Subcutaneous abdominal adipose tissue (tissue), 5 donors: ENCODE measurements around the gene C20orf202.

Experiments used
- H3K27ac ChIP-seq: one replicate; pipeline ENCODE4 v1.7.0; 2013; ENCODE audit warnings: low read depth, mild to moderate bottlenecking, inconsistent platforms, low read length, moderate library complexity
- H3K27me3 ChIP-seq, 5 donors: one replicate each; pipeline ENCODE4 v1.7.0; 2013; ENCODE audit warnings: low read length in 5 of 5, inconsistent platforms in 1 of 5; ENCODE audit not compliant: control insufficient read depth in 5 of 5, insufficient read depth in 4 of 5
- H3K36me3 ChIP-seq, 5 donors: one replicate each; pipeline ENCODE4 v1.7.0; 2013; ENCODE audit warnings: low read length in 5 of 5; ENCODE audit not compliant: control insufficient read depth in 5 of 5, insufficient read depth in 5 of 5
- H3K4me1 ChIP-seq, 5 donors: one replicate each; pipeline ENCODE4 v1.7.0; 2013; ENCODE audit warnings: low read length in 5 of 5, mild to moderate bottlenecking in 3 of 5, moderate library complexity in 1 of 5; ENCODE audit not compliant: control insufficient read depth in 5 of 5, insufficient read depth in 5 of 5
- H3K4me3 ChIP-seq, 5 donors: one replicate each; pipeline ENCODE4 v1.7.0; 2013; ENCODE audit warnings: low read length in 5 of 5, low read depth in 1 of 5
- H3K9ac ChIP-seq, 5 donors: one replicate each; pipeline ENCODE4 v1.7.0; 2013; ENCODE audit warnings: low read length in 5 of 5, mild to moderate bottlenecking in 4 of 5, moderate library complexity in 3 of 5
- H3K9me3 ChIP-seq, 5 donors: one replicate each; pipeline ENCODE4 v1.7.0; 2013; ENCODE audit warnings: low read length in 5 of 5; ENCODE audit not compliant: control insufficient read depth in 5 of 5
- donor health status: healthy.
- donor health status: healthy.
- donor health status: healthy.
- donor health status: healthy.
- donor health status: healthy.

Gene C20orf202

DNA sequence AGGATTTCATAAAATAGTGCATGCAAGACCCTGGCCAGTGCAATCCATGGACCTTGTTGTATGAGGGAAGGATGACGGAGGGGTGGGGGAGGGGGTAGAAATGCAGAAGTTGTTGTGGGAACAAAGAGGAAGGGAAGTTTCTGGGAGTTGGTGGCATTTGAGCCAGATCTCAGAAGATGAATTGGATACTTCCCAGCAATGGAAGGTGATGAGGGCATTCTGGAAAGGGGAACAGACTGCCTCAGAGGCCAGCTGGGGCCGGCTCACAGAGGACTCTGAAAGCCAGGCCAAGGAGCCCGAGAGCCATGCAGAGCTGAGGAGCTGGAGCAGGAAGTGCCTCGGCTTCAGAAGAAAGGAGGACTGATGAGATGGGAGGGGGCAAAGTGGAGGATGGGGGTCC lies 21.1 kb upstream of the C20orf202 start:
- peaks cover 3 to 20% (median 12%) of the 10 kb centered on the region in 5 donors for H3K4me1 ChIP-seq
- H3K4me3 ChIP-seq, result no peak overlapping the region
- no peaks in the 10 kb centered on the region for H3K9me3 ChIP-seq
- no peak overlapping the region for H3K9ac ChIP-seq
- peaks cover 12 to 26% (median 15%) of the 10 kb centered on the region in 5 donors for H3K27me3 ChIP-seq
- no peak overlapping the region for H3K27ac ChIP-seq
- H3K36me3 ChIP-seq, result peaks cover 0 to 11% (median 9%) of the 10 kb centered on the region in 5 donors

GRCh38 chr20:1183153-1183552 lies 20.1 kb upstream of the C20orf202 start:
- Histone ChIP-seq H3K27me3 (peaks cover 12 to 26% (median 15%) of the 10 kb centered on the region in 5 donors), H3K27ac (no peak overlapping the region), H3K4me1 (peaks cover 3 to 20% (median 12%) of the 10 kb centered on the region in 5 donors), H3K9ac (no peak overlapping the region), H3K4me3 (no peak overlapping the region), H3K9me3 (no peaks in the 10 kb centered on the region), H3K36me3 (peaks cover 0 to 8% (median 6%) of the 10 kb centered on the region in 5 donors)

DNA sequence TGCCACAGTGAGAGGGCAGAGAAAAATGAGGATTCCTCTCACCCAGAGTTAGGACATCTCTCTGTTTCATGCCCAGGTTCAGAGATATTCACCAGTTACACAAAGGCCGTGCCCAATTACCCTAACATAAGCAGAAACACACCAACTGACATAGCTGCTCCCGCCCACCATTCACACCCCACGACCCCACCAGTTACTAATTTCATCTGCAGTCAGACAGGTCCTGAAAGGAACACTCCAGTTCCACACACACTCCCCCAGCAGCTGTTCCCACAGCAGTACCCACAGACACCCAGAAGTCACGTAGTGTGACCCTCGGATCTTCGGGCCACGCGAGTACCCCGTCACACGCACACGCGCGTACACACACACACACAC lies 19.0 kb upstream of the C20orf202 start:
- peaks cover 3 to 20% (median 12%) of the 10 kb centered on the region in 5 donors for H3K4me1 ChIP-seq
- H3K36me3 ChIP-seq, result peaks cover 0 to 8% (median 6%) of the 10 kb centered on the region in 5 donors
- peak overlapping the region in 3 of 5 donors; percentile 25 to 50 (median 50) for H3K4me3 ChIP-seq
- peaks cover 12 to 28% (median 15%) of the 10 kb centered on the region in 5 donors for H3K27me3 ChIP-seq
- no peak overlapping the region for H3K9ac ChIP-seq
- H3K27ac ChIP-seq, result no peak overlapping the region
- H3K9me3 ChIP-seq, result no peaks in the 10 kb centered on the region

DNA sequence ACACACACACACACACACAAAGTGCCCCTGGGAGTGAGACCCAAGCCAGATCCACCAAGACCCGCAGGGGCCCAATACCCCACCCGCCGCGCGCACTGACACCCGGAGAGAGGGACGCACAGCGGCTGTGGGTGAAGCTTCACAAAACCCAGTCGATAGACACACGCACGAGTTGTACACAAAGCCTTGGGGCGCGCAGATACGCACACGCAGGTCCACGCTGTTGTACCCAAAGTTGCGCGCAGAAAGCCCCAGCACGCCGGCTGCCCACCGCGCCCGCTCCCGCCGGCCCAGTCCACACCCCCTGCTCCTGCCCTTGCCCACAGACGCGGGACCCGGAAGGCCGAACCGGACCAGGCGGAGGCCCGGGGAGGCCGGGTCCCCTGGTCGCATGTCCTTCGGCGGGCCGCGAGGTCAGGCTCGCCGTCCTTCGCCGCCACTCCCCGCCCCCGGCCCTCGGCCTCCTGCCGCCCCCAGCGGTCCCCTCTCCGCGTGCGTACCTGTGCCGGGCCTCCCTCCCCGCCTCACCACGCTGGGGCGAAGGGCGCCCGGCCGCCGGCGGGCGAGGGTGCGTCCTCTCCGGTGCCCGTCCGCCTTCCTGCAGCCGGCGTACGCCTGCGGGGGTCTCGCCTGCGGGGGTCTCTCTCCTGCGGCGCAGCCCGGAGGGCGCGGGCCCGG lies 18.5 kb upstream of the C20orf202 start, which contains the start of gene TMEM74B:
TSS of gene TMEM74B (minus strand) at position 344 of the 678 bp plus-strand sequence. CDS start 1,180 bp downstream, outside the sequence.
- no peak within 1 kb of the TSS for H3K27ac ChIP-seq
- H3K4me3 ChIP-seq, result peak within 1 kb of the TSS in 3 of 5 donors; percentile 25 to 50 (median 50)
- peaks cover 12 to 28% (median 15%) of the 10 kb centered on the region in 5 donors for H3K27me3 ChIP-seq
- H3K9ac ChIP-seq, result no peak within 1 kb of the TSS
- H3K9me3 ChIP-seq, result no peaks in the 10 kb centered on the region
- peaks cover 0 to 8% (median 6%) of the 10 kb centered on the region in 5 donors for H3K36me3 ChIP-seq
- H3K4me1 ChIP-seq, result peaks cover 3 to 20% (median 12%) of the 10 kb centered on the region in 5 donors

DNA sequence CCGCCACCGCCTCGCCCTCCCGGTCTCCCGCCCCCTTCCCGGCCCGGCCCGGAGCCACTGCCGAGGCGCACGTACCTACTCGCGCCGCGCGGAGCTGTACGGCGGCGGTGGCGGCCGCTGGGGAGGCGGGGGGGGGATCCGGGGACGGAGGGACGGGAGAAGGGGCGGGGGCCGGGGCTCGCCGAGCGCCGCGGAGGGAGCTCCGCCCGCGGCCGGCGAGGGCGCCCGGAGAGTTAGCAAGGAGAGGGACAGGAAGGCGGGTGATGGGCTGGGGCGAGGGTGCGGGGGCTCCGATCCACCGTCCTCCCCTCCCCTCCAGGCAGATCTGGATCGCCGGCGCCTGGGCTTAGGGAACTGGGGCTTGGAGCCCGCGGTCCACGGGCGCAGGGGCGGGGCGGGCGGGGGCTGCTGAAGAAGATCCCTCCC lies 17.9 kb upstream of the C20orf202 start:
- Histone ChIP-seq H3K4me3 (peak overlapping the region in 2 of 5 donors; percentile 50), H3K27me3 (peaks cover 12 to 28% (median 15%) of the 10 kb centered on the region in 5 donors), H3K9me3 (no peaks in the 10 kb centered on the region), H3K9ac (no peak overlapping the region), H3K4me1 (peaks cover 3 to 20% (median 12%) of the 10 kb centered on the region in 5 donors), H3K36me3 (peaks cover 0 to 8% (median 6%) of the 10 kb centered on the region in 5 donors), H3K27ac (no peak overlapping the region)

- H3K4me3 ChIP-seq, result no peak overlapping the region
Observed at GRCh38 chr20:1185790-1186334, 17.4 kb upstream of the C20orf202 start.

DNA sequence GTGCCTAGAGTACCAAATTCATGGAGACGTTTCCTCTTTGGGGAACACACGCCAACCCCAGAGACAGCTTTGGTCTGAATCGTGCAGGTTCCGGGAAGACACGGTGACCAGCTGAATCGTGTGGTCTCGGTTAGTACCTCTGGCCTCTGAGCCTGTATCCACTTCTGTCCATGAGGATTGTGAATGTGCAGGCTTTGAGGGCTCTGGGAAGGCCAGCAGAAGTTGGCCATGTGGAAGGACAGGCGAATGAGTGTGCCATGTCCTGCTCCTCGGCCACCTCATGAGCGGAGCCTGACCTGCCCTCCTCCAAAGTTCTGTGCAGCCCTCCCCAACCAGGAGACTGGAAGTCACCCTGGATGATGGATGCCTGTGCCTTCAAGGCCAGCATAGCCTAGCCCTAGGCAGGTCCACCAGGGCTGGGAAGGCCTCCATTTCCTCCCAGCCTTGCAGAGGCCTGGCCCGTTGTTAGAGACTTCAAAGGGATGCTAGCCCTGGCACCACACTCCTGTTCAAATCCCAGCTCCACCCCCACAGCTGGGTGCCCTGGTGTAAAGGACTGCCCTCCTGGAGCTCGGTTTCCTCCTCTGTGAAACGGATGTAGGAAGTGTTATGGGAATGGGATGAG lies 16.8 kb upstream of the C20orf202 start:
- Histone ChIP-seq H3K4me1 (peaks cover 3 to 20% (median 12%) of the 10 kb centered on the region in 5 donors), H3K27me3 (peaks cover 12 to 28% (median 15%) of the 10 kb centered on the region in 5 donors), H3K36me3 (no peaks in the 10 kb centered on the region)

More at GRCh38 chr20:1185790-1186334, 17.4 kb upstream of the C20orf202 start:
- Histone ChIP-seq H3K4me1 (peaks cover 3 to 20% (median 12%) of the 10 kb centered on the region in 5 donors), H3K27me3 (peaks cover 12 to 28% (median 15%) of the 10 kb centered on the region in 5 donors), H3K36me3 (peaks cover 0 to 6% (median 3%) of the 10 kb centered on the region in 5 donors), H3K27ac (no peak overlapping the region), H3K9ac (no peak overlapping the region), H3K9me3 (no peaks in the 10 kb centered on the region)

DNA sequence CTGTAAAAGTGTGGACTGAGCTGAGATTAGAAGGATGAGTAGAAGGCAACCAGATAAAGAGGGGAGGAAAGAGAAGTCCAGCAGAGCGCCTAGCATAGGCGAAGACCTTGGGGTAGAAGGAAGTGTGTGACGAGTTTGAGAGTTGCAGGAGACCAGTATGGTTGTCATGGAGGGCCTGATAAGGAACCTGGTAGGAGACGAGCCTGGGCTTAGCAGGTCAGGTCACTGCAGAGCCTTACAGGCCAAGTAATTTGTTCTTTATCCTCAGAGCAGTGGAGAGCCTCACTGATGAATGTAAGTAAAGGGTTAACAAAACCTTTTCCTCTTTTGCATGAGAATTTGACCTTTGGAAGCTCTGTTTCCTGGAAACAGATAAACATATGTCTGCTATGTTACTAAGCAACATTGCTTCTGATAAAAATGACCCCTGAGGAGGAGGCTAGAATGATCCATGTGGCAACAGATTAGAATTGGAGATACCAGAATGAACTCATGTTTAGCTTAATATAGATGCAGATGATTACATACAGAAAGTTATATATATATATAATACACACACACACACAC lies 15.6 kb upstream of the C20orf202 start:
- Histone ChIP-seq H3K4me1 (peaks cover 0 to 18% (median 12%) of the 10 kb centered on the region in 5 donors), H3K36me3 (no peaks in the 10 kb centered on the region), H3K27me3 (peaks cover 12 to 28% (median 15%) of the 10 kb centered on the region in 5 donors), H3K27ac (no peak overlapping the region), H3K9ac (no peak overlapping the region), H3K4me3 (no peak overlapping the region), H3K9me3 (no peaks in the 10 kb centered on the region)

More for the DNA sequence above, 16.8 kb upstream of the C20orf202 start:
- Histone ChIP-seq H3K9ac (no peak overlapping the region), H3K27ac (no peak overlapping the region), H3K9me3 (no peaks in the 10 kb centered on the region), H3K4me3 (no peak overlapping the region)

DNA sequence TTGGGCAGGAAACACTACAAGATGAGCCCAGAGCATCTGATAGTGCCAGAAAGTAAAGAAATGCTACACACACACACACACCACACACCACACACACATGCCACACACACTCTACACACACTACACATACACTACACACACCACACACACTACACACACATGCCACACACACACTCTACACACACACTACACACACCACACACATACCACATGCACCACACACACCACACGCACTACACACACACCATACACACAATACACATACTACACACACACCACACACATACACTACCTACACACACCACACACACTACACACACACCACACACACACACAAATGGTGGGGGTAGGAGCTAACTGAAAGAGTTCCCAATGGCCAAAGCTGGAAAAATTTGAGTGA lies 14.9 kb upstream of the C20orf202 start:
- H3K4me3 ChIP-seq, result no peak overlapping the region
- H3K27ac ChIP-seq, result no peak overlapping the region

More for the DNA sequence above, 14.9 kb upstream of the C20orf202 start:
- Histone ChIP-seq H3K9me3 (no peaks in the 10 kb centered on the region), H3K4me1 (peaks cover 0 to 18% (median 12%) of the 10 kb centered on the region in 5 donors), H3K27me3 (peaks cover 12 to 26% (median 15%) of the 10 kb centered on the region in 5 donors), H3K36me3 (no peaks in the 10 kb centered on the region), H3K9ac (no peak overlapping the region)
